K562 (cell line): Measurements from ENCODE around the gene FANCD2.

Experiments used
- ADNP ChIP-seq: fragments of 200-800 bp; sonication (Bioruptor generic); IDR thresholded peaks from 2 replicates; pipeline ENCODE4 v1.6.1; 2016; ENCODE audit warnings: missing genetic modification characterization, missing compliant biosample characterization
- CEBPG ChIP-seq, 3 experiments: fragments of 200-800 bp in 1 of 3; sonication (Bioruptor generic) in 1 of 3; sonication (generic) in 1 of 3; formaldehyde crosslinking in 1 of 3; IDR thresholded peaks in 2 of 3; conservative IDR thresholded peaks in 1 of 3; 2 replicates each; pipeline versions ENCODE4 v1.6.1 to v1.8.0; 2016 to 2022; ENCODE audit warnings: missing compliant biosample characterization in 2 of 3, missing genetic modification characterization in 2 of 3, mild to moderate bottlenecking in 1 of 3, missing genetic modification reagents in 1 of 3
- HNRNPK ChIP-seq: fragments of 200-400 bp; formaldehyde crosslinking; IDR thresholded peaks from one replicate; pipeline ENCODE4 v1.6.1; 2018; ENCODE audit warnings: mild to moderate bottlenecking, low read depth, low read length; ENCODE audit not compliant: poor library complexity, severe bottlenecking
- PHB ChIP-seq: fragments of 250-450 bp; sonication (Bioruptor Pico); IDR thresholded peaks from 2 replicates; pipeline ENCODE4 v1.5.0; 2021
- RFX5 ChIP-seq: IDR thresholded peaks from 2 replicates; pipeline ENCODE4 v1.6.1; 2011; ENCODE audit warnings: low read depth, mild to moderate bottlenecking, improper control_type of control experiment, low read length
- TAF1 ChIP-seq: IDR thresholded peaks from 2 replicates; pipeline ENCODE4 v1.6.1; 2011; ENCODE audit warnings: mild to moderate bottlenecking, low read length, moderate library complexity; ENCODE audit not compliant: insufficient read depth, control insufficient read depth, severe bottlenecking; ENCODE audit errors: extremely low read depth
- ZNF146 ChIP-seq: IDR thresholded peaks from one replicate; pipeline ENCODE4 v1.6.1; 2018; ENCODE audit warnings: missing compliant biosample characterization; ENCODE audit not compliant: unreplicated experiment
- TF ChIP-seq, protein P1 (sequence below), 3 experiments: IDR thresholded peaks in 2 of 3; conservative IDR thresholded peaks in 1 of 3; 2 replicates each; pipeline ENCODE4 v1.5.1; 2011 to 2012; ENCODE audit warnings: low read length in 3 of 3, mild to moderate bottlenecking in 3 of 3, control low read depth in 2 of 3, improper control_type of control experiment in 1 of 3, inconsistent platforms in 1 of 3, low read depth in 1 of 3, mixed read lengths in 1 of 3, moderate library complexity in 1 of 3; ENCODE audit not compliant: insufficient read depth in 2 of 3

- TF ChIP-seq HNRNPK, result no peak
- TF ChIP-seq PHB, result no peak
- TF ChIP-seq, protein P1, sequence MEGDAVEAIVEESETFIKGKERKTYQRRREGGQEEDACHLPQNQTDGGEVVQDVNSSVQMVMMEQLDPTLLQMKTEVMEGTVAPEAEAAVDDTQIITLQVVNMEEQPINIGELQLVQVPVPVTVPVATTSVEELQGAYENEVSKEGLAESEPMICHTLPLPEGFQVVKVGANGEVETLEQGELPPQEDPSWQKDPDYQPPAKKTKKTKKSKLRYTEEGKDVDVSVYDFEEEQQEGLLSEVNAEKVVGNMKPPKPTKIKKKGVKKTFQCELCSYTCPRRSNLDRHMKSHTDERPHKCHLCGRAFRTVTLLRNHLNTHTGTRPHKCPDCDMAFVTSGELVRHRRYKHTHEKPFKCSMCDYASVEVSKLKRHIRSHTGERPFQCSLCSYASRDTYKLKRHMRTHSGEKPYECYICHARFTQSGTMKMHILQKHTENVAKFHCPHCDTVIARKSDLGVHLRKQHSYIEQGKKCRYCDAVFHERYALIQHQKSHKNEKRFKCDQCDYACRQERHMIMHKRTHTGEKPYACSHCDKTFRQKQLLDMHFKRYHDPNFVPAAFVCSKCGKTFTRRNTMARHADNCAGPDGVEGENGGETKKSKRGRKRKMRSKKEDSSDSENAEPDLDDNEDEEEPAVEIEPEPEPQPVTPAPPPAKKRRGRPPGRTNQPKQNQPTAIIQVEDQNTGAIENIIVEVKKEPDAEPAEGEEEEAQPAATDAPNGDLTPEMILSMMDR (IDR thresholded peaks at IDR 0.05 in 2 of 3, conservative IDR thresholded peaks at IDR 0.05 in 1 of 3; ENCODE audit: insufficient read depth in 2 of 3, low read depth in 1 of 3, low read length in 3 of 3), result no peak
- no peak for TF ChIP-seq RFX5
- TF ChIP-seq TAF1, result no peak
- TF ChIP-seq CEBPG (CRISPR knock-in tag; IDR thresholded peaks at IDR 0.05), result peak; percentile 67
- peak; percentile 70 to 74 for TF ChIP-seq CEBPG (tag; conservative IDR thresholded peaks at IDR 0.05 in 1 of 2, IDR thresholded peaks at IDR 0.05 in 1 of 2)
- no peak for TF ChIP-seq ADNP
- no peak for TF ChIP-seq ZNF146 (CRISPR knock-in tag)
These were observed 2.5 kb upstream of the FANCD2 start for GRCh38 chr3:10023587-10024310.
